Gastrocnemius medialis (tissue), 4 donors: ENCODE measurements around the gene KCNIP1. TPM values are rescaled to one million over a fixed set of nuclear protein-coding genes. Genes with fewer than 3 reads are reported as not detected.

Source experiments
- ATAC-seq, 2 donors: fragments of 150-250 bp; one replicate each; pipeline ENCODE4 v1.9.1; 2016
- DNase-seq, 2 donors: peaks; one replicate each; pipeline ENCODE4 v3.0.0-alpha.2; 2019
- H3K27ac ChIP-seq, 4 donors: fragments of 200-600 bp; sonication (generic); 1 replicate in 1 of 4; 2 replicates in 3 of 4; pipeline ENCODE4 v1.5.1; 2016 to 2018; ENCODE audit warnings: mild to moderate bottlenecking in 2 of 4, moderate library complexity in 1 of 4
- H3K27me3 ChIP-seq, 3 donors: fragments of 200-600 bp; sonication (generic) in 2 of 3; 1 replicate in 1 of 3; 2 replicates in 2 of 3; pipeline versions ENCODE4 v1.5.1 to v1.6.0; 2016 to 2019; ENCODE audit warnings: mild to moderate bottlenecking in 1 of 3, moderate library complexity in 1 of 3
- H3K36me3 ChIP-seq, 2 donors: fragments of 200-600 bp; sonication (generic) in 1 of 2; one replicate each; pipeline ENCODE4 v1.5.1; 2017 to 2018
- H3K4me1 ChIP-seq, 2 donors: fragments of 200-600 bp; sonication (generic) in 1 of 2; one replicate each; pipeline ENCODE4 v1.5.1; 2016 to 2017; ENCODE audit warnings: mild to moderate bottlenecking in 2 of 2
- H3K4me3 ChIP-seq, 4 donors: fragments of 200-600 bp; sonication (generic) in 3 of 4; 1 replicate in 1 of 4; 2 replicates in 3 of 4; pipeline ENCODE4 v1.5.1; 2016 to 2019; ENCODE audit warnings: mild to moderate bottlenecking in 2 of 4
- H3K9me3 ChIP-seq, 3 donors: fragments of 200-600 bp; sonication (generic) in 2 of 3; 1 replicate in 1 of 3; 2 replicates in 2 of 3; pipeline ENCODE4 v1.5.1; 2016 to 2019
- POLR2A ChIP-seq, 2 donors: fragments of 450-650 bp; IDR thresholded peaks; one replicate each; pipeline ENCODE4 v1.6.1; 2017; ENCODE audit warnings: antibody characterized with exemption in 2 of 2, mild to moderate bottlenecking in 2 of 2, moderate library complexity in 2 of 2
- in situ Hi-C, 4 donors: fragments of 200-750 bp; cut with MboI; loops; one replicate each; pipeline versions ENCODE4 v1.15.0 to v1.8.0; 2017; ENCODE audit warnings: low sequenced_read_pairs in 4 of 4
- intact Hi-C: fragments of 100-400 bp; cut with DNase I; formaldehyde crosslinking; loops from one replicate; pipeline ENCODE4 v1.15.1; 2023; ENCODE audit warnings: low total_unique reads
- total RNA-seq, 4 donors: library from RNA; depleted of rRNA; stranded (reverse); fragments of >200 nt; gene quantifications; one replicate each; pipeline versions ENCODE4 v1.1.0 to v1.2.3, GENCODE V29; 2016
- TF ChIP-seq, protein P1 (sequence below), 5 experiments: fragments of 450-650 bp in 3 of 5; fragments of 200-600 bp in 2 of 5; sonication (generic) in 2 of 5; IDR thresholded peaks in 4 of 5; conservative IDR thresholded peaks in 1 of 5; 1 replicate in 4 of 5; 2 replicates in 1 of 5; pipeline ENCODE4 v1.5.1; 2016 to 2019; ENCODE audit warnings: antibody characterized with exemption in 5 of 5, mild to moderate bottlenecking in 3 of 5, moderate library complexity in 3 of 5

Gene KCNIP1
- total RNA-seq, 4 donors from 2014 or later = not detected

DNA sequence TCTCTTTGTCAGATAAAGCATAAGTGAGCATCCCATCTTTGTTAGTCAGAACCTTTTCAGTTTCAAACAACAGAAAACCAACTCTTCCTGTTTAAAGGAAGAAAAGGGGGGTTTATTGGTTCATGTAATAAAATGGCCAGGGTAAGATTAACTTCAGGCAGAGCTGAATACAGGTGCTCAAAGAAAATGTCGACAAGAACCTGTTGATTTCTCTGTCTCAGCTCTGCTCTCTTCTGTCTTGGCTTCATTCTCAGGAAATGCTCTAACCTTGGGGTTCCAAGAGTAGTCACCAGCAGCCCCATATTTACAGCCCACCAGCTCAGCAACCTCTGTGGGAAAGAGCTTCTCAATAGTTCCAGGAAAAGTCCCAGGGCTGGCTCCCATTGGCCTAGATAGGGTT lies 25.2 kb downstream of the KCNIP1 start:
- ATAC-seq (no peak), DNase-seq (no peak)
- intact Hi-C loops (no loop called here), in situ Hi-C loops (no loop called here)
- H3K27me3 ChIP-seq = no peaks in the 10 kb centered on the region
- H3K36me3 ChIP-seq = no peaks in the 10 kb centered on the region
- H3K9me3 ChIP-seq = no peaks in the 10 kb centered on the region
- H3K27ac ChIP-seq = no peak overlapping the region
- no peak for TF ChIP-seq POLR2A (IDR thresholded peaks at IDR 0.05)
- TF ChIP-seq, protein P1, sequence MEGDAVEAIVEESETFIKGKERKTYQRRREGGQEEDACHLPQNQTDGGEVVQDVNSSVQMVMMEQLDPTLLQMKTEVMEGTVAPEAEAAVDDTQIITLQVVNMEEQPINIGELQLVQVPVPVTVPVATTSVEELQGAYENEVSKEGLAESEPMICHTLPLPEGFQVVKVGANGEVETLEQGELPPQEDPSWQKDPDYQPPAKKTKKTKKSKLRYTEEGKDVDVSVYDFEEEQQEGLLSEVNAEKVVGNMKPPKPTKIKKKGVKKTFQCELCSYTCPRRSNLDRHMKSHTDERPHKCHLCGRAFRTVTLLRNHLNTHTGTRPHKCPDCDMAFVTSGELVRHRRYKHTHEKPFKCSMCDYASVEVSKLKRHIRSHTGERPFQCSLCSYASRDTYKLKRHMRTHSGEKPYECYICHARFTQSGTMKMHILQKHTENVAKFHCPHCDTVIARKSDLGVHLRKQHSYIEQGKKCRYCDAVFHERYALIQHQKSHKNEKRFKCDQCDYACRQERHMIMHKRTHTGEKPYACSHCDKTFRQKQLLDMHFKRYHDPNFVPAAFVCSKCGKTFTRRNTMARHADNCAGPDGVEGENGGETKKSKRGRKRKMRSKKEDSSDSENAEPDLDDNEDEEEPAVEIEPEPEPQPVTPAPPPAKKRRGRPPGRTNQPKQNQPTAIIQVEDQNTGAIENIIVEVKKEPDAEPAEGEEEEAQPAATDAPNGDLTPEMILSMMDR (IDR thresholded peaks at IDR 0.05 in 4 of 5, conservative IDR thresholded peaks at IDR 0.05 in 1 of 5) = no peak
- H3K4me3 ChIP-seq = no peak overlapping the region
- H3K4me1 ChIP-seq = no peaks in the 10 kb centered on the region

DNA sequence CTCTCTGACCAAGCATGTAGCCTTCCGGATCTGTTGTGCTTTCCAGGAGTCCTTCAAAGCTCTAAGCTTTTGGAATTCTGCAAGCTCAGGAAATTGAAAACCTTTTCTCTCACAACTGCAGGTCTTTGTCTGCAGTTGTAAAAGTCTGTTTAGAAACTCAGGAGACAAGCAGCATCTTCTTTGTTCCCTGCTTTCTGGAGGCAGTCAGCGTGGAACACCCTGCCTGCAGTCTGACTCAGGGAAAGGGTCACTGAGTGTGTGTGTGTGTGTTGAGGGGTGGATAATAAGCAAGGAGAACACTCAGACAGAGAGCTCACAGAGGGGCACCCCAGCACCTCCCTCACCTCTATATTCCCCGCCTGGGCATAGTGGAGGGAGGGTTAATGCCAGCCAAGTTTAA lies 29.1 kb downstream of the KCNIP1 start:
- no peak overlapping the region for H3K27ac ChIP-seq
- intact Hi-C loops (no loop called here), in situ Hi-C loops (no loop called here)
- no peak for DNase-seq
- no peaks in the 10 kb centered on the region for H3K9me3 ChIP-seq
- H3K4me3 ChIP-seq = no peak overlapping the region
- no peaks in the 10 kb centered on the region for H3K27me3 ChIP-seq
- H3K4me1 ChIP-seq = no peaks in the 10 kb centered on the region
- TF ChIP-seq POLR2A (IDR thresholded peaks at IDR 0.05) = no peak
- TF ChIP-seq, protein P1 (IDR thresholded peaks at IDR 0.05 in 4 of 5, conservative IDR thresholded peaks at IDR 0.05 in 1 of 5) = no peak
- H3K36me3 ChIP-seq = no peaks in the 10 kb centered on the region
- no peak for ATAC-seq

DNA sequence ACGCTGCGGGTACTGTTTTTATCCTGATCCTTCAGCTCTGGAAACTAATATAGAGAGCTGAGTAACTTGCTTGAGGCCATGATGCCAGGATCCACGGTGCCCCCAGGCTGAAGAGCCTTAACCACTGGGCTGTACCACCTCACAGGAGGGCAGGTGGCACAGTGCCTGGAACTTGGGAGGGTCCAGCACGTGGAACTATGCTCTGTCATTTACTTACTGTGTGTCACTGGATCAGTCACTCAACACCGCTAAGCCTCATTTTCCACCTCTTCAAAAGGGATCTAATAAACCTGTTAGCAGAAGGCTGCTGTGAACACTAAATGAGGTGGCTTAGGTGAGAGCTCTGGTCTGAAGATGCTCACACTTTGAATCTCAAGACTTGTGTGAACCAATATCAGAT lies 29.6 kb downstream of the KCNIP1 start:
- no peak for TF ChIP-seq POLR2A (IDR thresholded peaks at IDR 0.05)
- TF ChIP-seq, protein P1 (IDR thresholded peaks at IDR 0.05 in 4 of 5, conservative IDR thresholded peaks at IDR 0.05 in 1 of 5) = no peak
- intact Hi-C loops (no loop called here), in situ Hi-C loops (no loop called here)
- H3K4me3 ChIP-seq = no peak overlapping the region
- no peaks in the 10 kb centered on the region for H3K27me3 ChIP-seq
- H3K9me3 ChIP-seq = no peaks in the 10 kb centered on the region
- DNase-seq = no peak
- H3K27ac ChIP-seq = no peak overlapping the region
- H3K4me1 ChIP-seq = no peaks in the 10 kb centered on the region
- no peak for ATAC-seq
- H3K36me3 ChIP-seq = no peaks in the 10 kb centered on the region

DNA sequence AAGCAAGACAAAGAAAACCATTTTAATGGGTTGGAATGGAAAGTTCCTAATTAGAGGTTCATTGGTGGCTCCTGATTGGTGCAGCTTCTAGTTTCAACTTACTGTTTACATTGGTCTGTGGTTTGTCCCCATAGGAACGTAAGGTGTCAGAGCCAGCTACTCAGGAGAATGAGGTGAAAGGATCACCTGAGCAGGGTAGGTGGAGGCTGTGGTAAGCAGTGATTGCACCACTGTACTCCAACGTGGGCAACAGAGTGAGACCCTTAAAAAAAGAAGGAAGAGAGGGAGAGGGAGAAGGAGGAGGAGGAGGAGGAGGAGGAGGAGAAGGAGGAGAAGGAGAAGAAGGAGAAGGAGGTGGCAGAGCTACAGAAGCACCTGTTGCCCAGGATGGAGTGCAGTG lies 30.4 kb downstream of the KCNIP1 start:
- in situ Hi-C loops (no loop called here), intact Hi-C loops (no loop called here)
- DNase-seq (no peak), ATAC-seq (no peak)
- Histone ChIP-seq H3K36me3 (no peaks in the 10 kb centered on the region), H3K27ac (no peak overlapping the region), H3K4me1 (no peaks in the 10 kb centered on the region), H3K27me3 (no peaks in the 10 kb centered on the region), H3K9me3 (no peaks in the 10 kb centered on the region), H3K4me3 (no peak overlapping the region)
- TF ChIP-seq POLR2A (IDR thresholded peaks at IDR 0.05) = no peak
- TF ChIP-seq, protein P1 (IDR thresholded peaks at IDR 0.05 in 4 of 5, conservative IDR thresholded peaks at IDR 0.05 in 1 of 5) = no peak

DNA sequence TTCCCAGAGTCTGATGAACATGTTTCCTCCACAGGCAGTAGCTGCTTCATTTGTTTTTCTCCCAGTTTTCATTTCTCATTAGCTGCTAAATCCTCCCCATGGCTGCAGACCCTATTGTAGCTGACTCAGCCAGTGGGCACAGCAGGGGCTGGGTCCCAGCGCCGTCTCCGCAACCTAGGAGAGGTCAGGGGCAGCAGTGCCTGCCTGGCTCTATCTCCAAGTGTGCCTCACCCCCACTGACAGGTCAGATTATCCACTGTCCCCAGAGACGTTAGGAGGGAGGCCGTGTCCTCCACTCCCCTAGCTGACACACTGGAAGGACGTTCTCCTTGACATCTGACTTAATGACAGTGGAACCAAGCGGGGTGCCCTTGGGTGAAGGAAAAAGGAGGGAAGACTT lies 31.1 kb downstream of the KCNIP1 start:
- DNase-seq (no peak), ATAC-seq (no peak)
- in situ Hi-C loops = no loop called here
- Histone ChIP-seq H3K9me3 (no peaks in the 10 kb centered on the region), H3K36me3 (no peaks in the 10 kb centered on the region), H3K27ac (no peak overlapping the region), H3K4me1 (no peaks in the 10 kb centered on the region), H3K27me3 (no peaks in the 10 kb centered on the region), H3K4me3 (no peak overlapping the region)
- TF ChIP-seq POLR2A (IDR thresholded peaks at IDR 0.05) = no peak
- TF ChIP-seq, protein P1 (IDR thresholded peaks at IDR 0.05 in 4 of 5, conservative IDR thresholded peaks at IDR 0.05 in 1 of 5) = no peak
- intact Hi-C loops = no loop called here
